ENCODE data around the gene TTC29. TPM values are rescaled to one million over a fixed set of nuclear protein-coding genes. Genes with fewer than 3 reads are reported as not detected.

Gene TTC29
- total RNA-seq, 1 donor from 2014 or later: 0.09 TPM

- Histone ChIP-seq H4K20me1 (ENCODE audit: low read depth) (no peaks in the 10 kb centered on the region), H3K9me3 (ENCODE audit: low read depth) (no peaks in the 10 kb centered on the region), H3K4me1 (peaks cover 5% of the 10 kb centered on the region), H3F3A (ENCODE audit: low read depth) (no peaks in the 10 kb centered on the region), H2AFZ (replicated peaks) (no peak overlapping the region), H3K36me3 (no peaks in the 10 kb centered on the region), H3K9ac (no peak overlapping the region), H3K79me2 (ENCODE audit: low read depth) (no peaks in the 10 kb centered on the region), H3K27me3 (no peaks in the 10 kb centered on the region), H3K27ac (no peak overlapping the region), H3K4me2 (no peak overlapping the region), H3K4me3 (no peak overlapping the region)
- no peak for TF ChIP-seq EZH2 (IDR thresholded peaks at IDR 0.05)
- no peak for TF ChIP-seq CTCF (IDR thresholded peaks at IDR 0.05)
- no peak for TF ChIP-seq EZH2phosphoT487 (IDR thresholded peaks at IDR 0.05)
- Mint-ChIP-seq H3K4me1 (peaks cover 12% of the 10 kb centered on the region), H3K27me3 (ENCODE audit: insufficient read depth, low read depth) (no peaks in the 10 kb centered on the region), H3K27ac (no peak overlapping the region), H3K36me3 (no peaks in the 10 kb centered on the region), H3K4me3 (no peak overlapping the region), H3K9me3 (no peaks in the 10 kb centered on the region)
- DNase-seq (ENCODE audit: low spot score): no peak
Measured at GRCh38 chr4:146790515-146790914, 155.1 kb downstream of the TTC29 start.

- Histone ChIP-seq H3K9me3 (ENCODE audit: low read depth) (no peaks in the 10 kb centered on the region), H3K27me3 (no peaks in the 10 kb centered on the region), H2AFZ (replicated peaks) (no peak overlapping the region), H3K36me3 (no peaks in the 10 kb centered on the region), H3K27ac (no peak overlapping the region), H3K4me3 (no peak overlapping the region), H3K4me1 (peaks cover 5% of the 10 kb centered on the region), H3K4me2 (no peak overlapping the region), H3F3A (ENCODE audit: low read depth) (no peaks in the 10 kb centered on the region), H3K79me2 (ENCODE audit: low read depth) (no peaks in the 10 kb centered on the region), H3K9ac (no peak overlapping the region), H4K20me1 (ENCODE audit: low read depth) (no peaks in the 10 kb centered on the region)
- TF ChIP-seq CTCF (IDR thresholded peaks at IDR 0.05) (no peak), EZH2phosphoT487 (IDR thresholded peaks at IDR 0.05) (no peak), EZH2 (IDR thresholded peaks at IDR 0.05) (no peak)
- peaks cover 12% of the 10 kb centered on the region for H3K4me1 Mint-ChIP-seq
- DNase-seq (ENCODE audit: low spot score): peak; percentile 6
- H3K27me3 Mint-ChIP-seq (ENCODE audit: insufficient read depth, low read depth): no peaks in the 10 kb centered on the region
- no peaks in the 10 kb centered on the region for H3K9me3 Mint-ChIP-seq
- H3K36me3 Mint-ChIP-seq: no peaks in the 10 kb centered on the region
- no peak overlapping the region for H3K4me3 Mint-ChIP-seq
- H3K27ac Mint-ChIP-seq: no peak overlapping the region
Measured at GRCh38 chr4:146787731-146788130, 157.9 kb downstream of the TTC29 start.

- Mint-ChIP-seq H3K27me3 (ENCODE audit: insufficient read depth, low read depth) (no peaks in the 10 kb centered on the region), H3K4me3 (no peak overlapping the region), H3K36me3 (no peaks in the 10 kb centered on the region), H3K27ac (no peak overlapping the region), H3K4me1 (no peaks in the 10 kb centered on the region), H3K9me3 (no peaks in the 10 kb centered on the region)
- Histone ChIP-seq H3K27me3 (peaks cover 8% of the 10 kb centered on the region), H3K79me2 (ENCODE audit: low read depth) (no peaks in the 10 kb centered on the region), H3K27ac (no peak overlapping the region), H3K4me1 (no peaks in the 10 kb centered on the region), H3K4me3 (no peak overlapping the region), H2AFZ (replicated peaks) (no peak overlapping the region), H3K9me3 (ENCODE audit: low read depth) (no peaks in the 10 kb centered on the region), H3K36me3 (no peaks in the 10 kb centered on the region), H3F3A (ENCODE audit: low read depth) (no peaks in the 10 kb centered on the region), H3K4me2 (no peak overlapping the region), H3K9ac (no peak overlapping the region), H4K20me1 (ENCODE audit: low read depth) (no peaks in the 10 kb centered on the region)
- TF ChIP-seq EZH2 (IDR thresholded peaks at IDR 0.05) (no peak), CTCF (IDR thresholded peaks at IDR 0.05) (no peak), EZH2phosphoT487 (IDR thresholded peaks at IDR 0.05) (no peak)
- DNase-seq (ENCODE audit: low spot score): no peak
Measured at GRCh38 chr4:146776691-146777090, 169.0 kb downstream of the TTC29 start.

All from neural progenitor cell (in vitro differentiated cells).